SKM-1 treated with dmso at 0.1 percent for 144 hours (cell line): ENCODE results near the gene PSMB10.
"Not testable (repeated sequence)": the region's sequence is repeated elsewhere in the genome, so short reads cannot be mapped to it uniquely, and the experiment has no call there.

ENCODE experiments used
- DNase-seq: peaks from one replicate; lab custom pipeline; 2025; ENCODE audit not compliant: unreplicated experiment; lab: John Stamatoyannopoulos, UW

The PSMB10 gene

GRCh38 chr16:67936124-67936879 lies at the start of gene PSMB10:
Gene PSMB10, minus strand, starts transcription at chr16:67936850. Its CDS starts 101 bp downstream, at chr16:67936749.
- DNase-seq: peak; percentile 54

GRCh38 chr16:67982011-67982696 lies 45.5 kb upstream of the PSMB10 start:
- DNase-seq: no peak

- DNase-seq: no peak
These were observed 43.5 kb upstream of the PSMB10 start, which contains the start of gene DPEP3 for GRCh38 chr16:67979955-67980678. Gene DPEP3, minus strand, starts transcription at chr16:67980499. Its CDS starts 119 bp downstream, at chr16:67980380.

- DNase-seq: no peak
These were observed 41.0 kb upstream of the PSMB10 start for GRCh38 chr16:67977469-67978227.

- no peak for DNase-seq
These were observed 40.4 kb upstream of the PSMB10 start for GRCh38 chr16:67977005-67977404.

DNA sequence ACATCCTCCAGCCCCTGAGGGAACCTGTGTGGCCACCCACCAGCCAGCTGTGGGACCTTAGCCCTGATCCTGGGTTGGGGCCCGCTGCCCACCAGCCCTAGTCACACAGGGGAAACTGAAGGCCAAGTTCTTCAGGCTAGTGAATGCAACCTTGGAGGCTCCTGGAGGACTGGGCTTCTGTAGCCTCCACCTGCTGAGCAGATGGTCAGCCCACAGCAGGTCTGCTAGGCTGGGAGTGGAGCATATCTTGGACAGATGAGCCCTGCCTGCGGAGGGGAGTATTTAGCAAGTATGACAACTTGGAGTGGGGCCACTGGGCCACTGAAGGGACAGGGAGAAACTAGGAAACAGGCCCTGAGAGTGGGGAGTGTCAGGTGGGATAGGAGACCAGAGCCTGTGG lies 39.6 kb upstream of the PSMB10 start:
- DNase-seq: no peak

GRCh38 chr16:67975321-67976105 lies 38.9 kb upstream of the PSMB10 start:
- no peak for DNase-seq

GRCh38 chr16:67972285-67972684 lies 35.6 kb upstream of the PSMB10 start:
- not testable (repeated sequence) for DNase-seq

DNA sequence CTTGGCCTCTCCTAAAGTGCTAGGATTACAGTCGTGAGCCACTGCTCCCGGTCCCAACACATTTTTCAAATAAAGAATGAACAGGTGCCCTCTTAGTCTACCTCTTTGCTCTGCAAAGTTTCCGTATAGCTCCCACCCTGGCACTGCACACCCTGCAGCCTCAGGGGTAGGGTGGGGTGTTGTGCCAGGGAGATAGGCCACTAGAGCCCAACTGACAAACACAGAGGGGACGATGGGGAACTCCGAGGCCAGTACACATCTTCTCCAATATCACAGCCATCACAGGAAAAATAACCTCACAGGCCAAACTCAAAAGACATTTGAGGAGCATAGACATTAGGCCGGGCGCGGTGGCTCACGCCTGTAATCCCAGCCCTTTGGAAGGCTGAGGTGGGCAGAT lies 34.5 kb upstream of the PSMB10 start:
- DNase-seq: no peak

DNA sequence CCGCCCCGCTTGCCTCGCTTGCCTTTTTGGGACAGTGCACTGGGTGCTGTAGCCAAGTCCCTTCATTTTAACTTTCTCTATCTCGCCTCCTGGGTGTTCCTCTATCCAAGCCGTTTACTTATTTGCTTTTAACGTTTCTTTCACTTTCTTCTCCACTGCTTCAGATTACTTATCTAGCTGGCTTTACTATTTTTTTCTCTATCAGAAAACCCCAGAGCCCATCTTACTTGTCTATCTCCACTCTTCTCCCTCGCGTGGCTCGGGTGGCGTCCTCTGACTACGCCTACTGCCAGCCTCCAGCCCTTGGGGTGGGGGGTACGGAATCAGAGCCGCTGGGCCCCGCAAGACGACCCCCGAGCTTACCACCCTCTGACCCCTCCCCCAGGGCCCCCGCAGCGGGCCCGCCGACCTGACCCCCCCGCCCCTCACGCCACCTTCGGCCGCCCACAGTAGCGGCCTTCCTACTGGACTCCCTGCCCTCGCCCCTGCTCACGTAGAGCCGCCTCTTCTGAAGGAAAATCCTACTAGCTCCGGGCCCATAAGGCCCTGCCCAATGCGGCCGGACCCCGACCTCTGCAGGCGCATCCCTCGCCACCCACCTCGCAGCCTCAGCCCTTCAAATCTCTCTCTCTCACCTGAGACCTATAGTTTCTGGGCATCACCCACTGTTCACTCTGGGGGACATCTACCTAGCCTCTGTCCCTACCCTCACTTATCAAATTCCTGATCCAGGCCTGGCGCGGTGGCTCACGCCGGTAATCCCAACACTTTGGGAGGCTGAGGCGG lies 32.8 kb upstream of the PSMB10 start:
- DNase-seq: no peak

- DNase-seq: peak; percentile 31
These were observed 32.0 kb upstream of the PSMB10 start, which contains the start of gene SLC12A4 for GRCh38 chr16:67968400-67969253. Gene SLC12A4, minus strand, starts transcription at chr16:67968637. Its CDS starts 84 bp downstream, at chr16:67968553.

GRCh38 chr16:67967958-67968399 lies 31.3 kb upstream of the PSMB10 start:
- DNase-seq: no peak

DNA sequence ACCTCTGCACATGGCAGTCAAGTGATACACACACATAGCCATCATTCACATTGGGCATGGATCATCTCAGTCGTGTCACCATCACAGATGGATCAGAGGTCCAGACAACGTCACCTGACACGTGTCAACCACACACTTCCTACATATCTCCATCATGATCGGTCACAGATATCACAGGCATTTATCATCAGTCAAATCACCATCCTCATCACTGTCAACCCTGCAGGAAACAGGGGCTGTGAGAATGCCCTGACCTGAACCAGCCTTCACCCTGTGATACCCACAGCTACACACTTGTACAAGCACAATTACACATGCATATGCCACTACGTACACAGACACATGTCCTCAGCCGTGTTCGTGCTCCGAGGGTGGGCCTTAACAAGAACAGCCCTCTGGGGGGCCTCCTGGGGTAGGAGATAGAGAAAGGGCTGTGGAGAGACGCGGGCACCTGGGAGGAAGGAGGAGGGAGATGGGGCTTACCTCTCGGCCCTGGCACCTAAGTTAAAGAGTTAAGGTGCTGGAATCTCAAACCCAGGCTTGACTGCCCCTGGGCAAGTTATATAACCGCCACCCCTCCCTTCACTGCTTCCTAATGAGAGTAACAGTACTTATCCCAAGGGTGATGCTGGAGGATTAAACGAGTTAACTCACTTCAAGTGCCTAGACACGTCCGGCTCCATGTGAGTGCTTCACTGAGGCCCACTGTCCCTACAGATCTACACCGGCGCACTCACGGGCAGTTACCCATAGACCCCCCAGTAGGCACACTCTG lies 30.7 kb upstream of the PSMB10 start:
- no peak for DNase-seq

DNA sequence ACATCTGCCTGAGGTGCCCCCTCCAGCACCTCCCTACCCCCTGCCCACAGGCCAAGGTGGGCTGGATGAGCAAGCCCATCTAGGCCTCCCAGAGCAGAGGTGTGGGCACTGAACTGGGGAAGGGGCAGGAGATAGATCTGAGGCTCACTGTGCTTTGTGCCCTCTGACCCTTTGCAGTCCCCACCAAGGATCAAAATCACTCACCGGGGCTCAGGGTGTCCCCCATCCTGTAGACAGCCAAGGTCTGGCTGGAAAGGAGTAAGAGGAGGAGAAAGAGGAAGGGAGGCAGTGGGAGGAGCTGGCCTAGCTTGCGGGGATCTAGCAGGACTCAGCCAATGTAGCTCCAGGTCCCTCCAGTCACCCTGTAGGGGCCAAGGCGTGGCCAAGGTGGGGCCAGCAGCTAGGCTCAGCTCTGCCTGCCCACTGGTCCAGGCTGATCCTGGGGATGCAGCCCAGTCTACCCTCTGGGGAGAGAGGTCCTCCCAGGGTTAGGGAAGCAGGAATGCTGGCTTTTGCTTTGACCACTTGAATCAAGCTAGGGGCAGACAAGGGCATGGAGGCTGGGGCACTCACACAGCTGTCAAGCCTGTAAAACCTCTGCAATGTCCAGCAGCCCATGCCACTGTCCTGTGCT lies 30.0 kb upstream of the PSMB10 start:
- DNase-seq: peak; percentile 13

GRCh38 chr16:67965668-67966548 lies 29.3 kb upstream of the PSMB10 start:
- DNase-seq: no peak

GRCh38 chr16:67964477-67965131 lies 28.0 kb upstream of the PSMB10 start:
- DNase-seq: no peak
